ENCODE measurements around the gene ZBTB40. TPM values are rescaled to one million over a fixed set of nuclear protein-coding genes. Genes with fewer than 3 reads are reported as not detected.

Gene ZBTB40
- total and polyA plus RNA-seq, 2 of the 13 experiments (the other 11 are each of a cell fraction or from before 2014, with no cell fraction given): 8.8 to 16.5 TPM

- TF ChIP-seq TERF1 (CRISPR knock-in tag; IDR thresholded peaks at IDR 0.05) (no peak), ATAD3A (CRISPR knock-in tag; IDR thresholded peaks at IDR 0.05) (no peak), SUZ12 (IDR thresholded peaks at IDR 0.05; ENCODE audit: low read depth, low read length) (no peak), HDAC6 (IDR thresholded peaks at IDR 0.05; ENCODE audit: low read depth, low read length) (no peak), ZNF232 (CRISPR knock-in tag; IDR thresholded peaks at IDR 0.05; ENCODE audit: borderline replicate concordance) (no peak), ZNF777 (CRISPR knock-in tag; IDR thresholded peaks at IDR 0.05) (no peak), ZNF580 (CRISPR knock-in tag; IDR thresholded peaks at IDR 0.05; ENCODE audit: borderline replicate concordance, low read depth) (no peak), TAF1 (CRISPR knock-in tag; IDR thresholded peaks at IDR 0.05) (no peak), RNF219 (CRISPR knock-in tag; IDR thresholded peaks at IDR 0.05) (no peak), ZNF407 (CRISPR knock-in tag; IDR thresholded peaks at IDR 0.05; ENCODE audit: not compliant biosample characterization) (peak; percentile 22), ZNF264 (CRISPR knock-in tag; IDR thresholded peaks at IDR 0.05) (no peak), MTA1 (CRISPR knock-in tag; IDR thresholded peaks at IDR 0.05; ENCODE audit: borderline replicate concordance) (0 out of 2 replicates have a peak, but pooled peaks have one; percentile 15), ELF4 (CRISPR knock-in tag; IDR thresholded peaks at IDR 0.05; ENCODE audit: borderline replicate concordance) (no peak), ZNF276 (CRISPR knock-in tag; IDR thresholded peaks at IDR 0.05; ENCODE audit: low read depth) (no peak), GABPB1 (CRISPR knock-in tag; IDR thresholded peaks at IDR 0.05) (no peak), ZSCAN20 (CRISPR knock-in tag; IDR thresholded peaks at IDR 0.05; ENCODE audit: borderline replicate concordance) (no peak)
Measured at GRCh38 chr1:22414244-22414751, 37.4 kb upstream of the ZBTB40 start (continued).

All from HepG2 (cell line).